GM18499 (cell line): ENCODE data around the gene TUBD1.
"Not testable (repeated sequence)": the region's sequence is repeated elsewhere in the genome, so short reads cannot be mapped to it uniquely, and the experiment has no call there.

Experiments
- ATAC-seq: cut with Tn5 transposase; IDR thresholded peaks from one replicate; pipeline ENCODE4 v1.9.1; 2021; ENCODE audit warnings: moderate number of reproducible peaks; ENCODE audit not compliant: insufficient read depth, unreplicated experiment

Gene TUBD1

GRCh38 chr17:59876107-59876506, 16.6 kb downstream of the TUBD1 start:
- no peak for ATAC-seq

- no peak for ATAC-seq
Observed at GRCh38 chr17:59874376-59874775, 18.4 kb downstream of the TUBD1 start.

GRCh38 chr17:59873414-59873813, 19.3 kb downstream of the TUBD1 start:
- not testable (repeated sequence) for ATAC-seq

- ATAC-seq: no peak
Observed at GRCh38 chr17:59872351-59872750, 20.4 kb downstream of the TUBD1 start.

- ATAC-seq: no peak
Observed at GRCh38 chr17:59870482-59870881, 22.3 kb downstream of the TUBD1 start.

GRCh38 chr17:59869941-59870218, 22.9 kb downstream of the TUBD1 start:
- no peak for ATAC-seq

GRCh38 chr17:59863616-59864015, 29.1 kb downstream of the TUBD1 start:
- no peak for ATAC-seq

GRCh38 chr17:59859444-59860025, 33.2 kb downstream of the TUBD1 start:
- no peak for ATAC-seq

GRCh38 chr17:59858932-59859331, 33.8 kb downstream of the TUBD1 start:
- ATAC-seq: no peak

GRCh38 chr17:59858167-59858816, 34.5 kb downstream of the TUBD1 start:
- ATAC-seq: no peak

- ATAC-seq: no peak
Observed at GRCh38 chr17:59856859-59857794, 35.6 kb downstream of the TUBD1 start.

- ATAC-seq: not testable (repeated sequence)
Observed at GRCh38 chr17:59853919-59854729, 38.6 kb downstream of the TUBD1 start.

GRCh38 chr17:59853168-59853918, 39.4 kb downstream of the TUBD1 start:
- ATAC-seq: no peak

GRCh38 chr17:59852847-59853167, 39.9 kb downstream of the TUBD1 start:
- ATAC-seq: not testable (repeated sequence)

- ATAC-seq: no peak
Observed at GRCh38 chr17:59851439-59852375, 41.0 kb downstream of the TUBD1 start.

- ATAC-seq: not testable (repeated sequence)
Observed at GRCh38 chr17:59850311-59850710, 42.4 kb downstream of the TUBD1 start.

GRCh38 chr17:59848778-59849177, 44.0 kb downstream of the TUBD1 start:
- ATAC-seq: no peak

GRCh38 chr17:59848385-59848668, 44.4 kb downstream of the TUBD1 start:
- ATAC-seq: no peak
